ENCODE measurements around the gene ATOH1. TPM values are rescaled to one million over a fixed set of nuclear protein-coding genes. Genes with fewer than 3 reads are reported as not detected.

ATOH1 gene
- total RNA-seq, 1 experiment from 2014 or later = not detected

- no peaks in the 10 kb centered on the region for H4K20me1 ChIP-seq (ENCODE audit: control insufficient read depth, insufficient read depth, insufficient read length)
- H3T11ph ChIP-seq (ENCODE audit: low read length) = no peak overlapping the region
- H4K91ac ChIP-seq (ENCODE audit: insufficient read length, low read depth, low read length) = no peak overlapping the region
- no peak overlapping the region for H3K27ac Mint-ChIP-seq
- H3K4me1 ChIP-seq (ENCODE audit: insufficient read depth, low read length) = no peaks in the 10 kb centered on the region
- no peak overlapping the region for H2AFZ ChIP-seq (ENCODE audit: low read length)
- no peak overlapping the region for H3K27ac ChIP-seq (ENCODE audit: insufficient read length, low read depth, low read length)
- no peaks in the 10 kb centered on the region for H3K79me1 ChIP-seq (ENCODE audit: insufficient read depth, low read depth, low read length, poor library complexity, severe bottlenecking)
- no peak overlapping the region for H3K18ac ChIP-seq (ENCODE audit: insufficient read length, low read depth, low read length)
- WGBS (ENCODE audit: extremely low coverage, insufficient read length, low lambda C conversion rate) = no CpG with 5 or more reads among the region's 1 CpG
- H4K8ac ChIP-seq (replicated peaks; ENCODE audit: insufficient read length, low read depth, low read length) = no peak overlapping the region
- no peaks in the 10 kb centered on the region for H3K9me3 ChIP-seq (ENCODE audit: control insufficient read depth, low read depth, low read length)
- H3K14ac ChIP-seq (ENCODE audit: insufficient read depth, low read length) = no peak overlapping the region
- no peaks in the 10 kb centered on the region for H3K27me3 ChIP-seq (ENCODE audit: insufficient read depth, low read length)
- H3K23me2 ChIP-seq (ENCODE audit: insufficient read length, low read depth, low read length, poor library complexity, severe bottlenecking) = no peaks in the 10 kb centered on the region
- DNase-seq = no peak
- H3K4ac ChIP-seq (ENCODE audit: low read depth, low read length) = no peak overlapping the region
- H3K9ac ChIP-seq (ENCODE audit: extremely low read depth, insufficient read length, low read length) = no peak overlapping the region
- no peak overlapping the region for H2BK120ac ChIP-seq (ENCODE audit: low read depth, low read length, poor library complexity, severe bottlenecking)
- no peak overlapping the region for H4K5ac ChIP-seq (ENCODE audit: insufficient read length, low read depth, low read length)
- H3K56ac ChIP-seq (ENCODE audit: insufficient read length, low read depth, low read length) = no peak overlapping the region
- no peak overlapping the region for H3K4me3 Mint-ChIP-seq
- H3K79me2 ChIP-seq (ENCODE audit: insufficient read depth, low read length) = no peaks in the 10 kb centered on the region
- no peak overlapping the region for H3K23ac ChIP-seq (ENCODE audit: insufficient read length, low read depth, low read length)
- peaks cover 0 to 2% (median 0%) of the 10 kb centered on the region in 3 experiments; a peak in 1 of 7 replicates for H3K36me3 Mint-ChIP-seq (ENCODE audit: insufficient read depth in 1 of 3, low read depth in 3 of 3)
- no peaks in the 10 kb centered on the region for H3K9me3 Mint-ChIP-seq
- H2BK15ac ChIP-seq (ENCODE audit: low read depth, low read length) = no peak overlapping the region
- H3K27me3 Mint-ChIP-seq (ENCODE audit: low read depth) = peaks cover 4% of the 10 kb centered on the region; the same call in 1 of the 2 replicates
- no peak for TF ChIP-seq CTCF (conservative IDR thresholded peaks at IDR 0.05)
- no peak overlapping the region for H2BK12ac ChIP-seq (ENCODE audit: insufficient read length, low read depth, low read length)
- no peak overlapping the region for H3K4me2 ChIP-seq (ENCODE audit: insufficient read depth, insufficient read length, low read length)
- no peaks in the 10 kb centered on the region; a peak in 1 of 4 replicates for H3K4me1 Mint-ChIP-seq
- H2AK5ac ChIP-seq (ENCODE audit: insufficient read length, low read length) = no peak overlapping the region
- H2BK5ac ChIP-seq (ENCODE audit: insufficient read length, low read length) = no peak overlapping the region
- H2BK20ac ChIP-seq (ENCODE audit: low read depth, low read length, poor library complexity, severe bottlenecking) = no peak overlapping the region
Measured at GRCh38 chr4:93876754-93877153, 48.2 kb downstream of the ATOH1 start.

All from H9 (cell line).